ENCODE measurements around the gene PTCHD4.

Gene PTCHD4

GRCh38 chr6:48111143-48111506 is at the start of gene PTCHD4:
Gene PTCHD4 (minus strand): TSS chr6:48111197. CDS start chr6:48068957, 42,240 bp downstream.
- H3K36me3 ChIP-seq = no peaks in the 10 kb centered on the region
- H3K27ac ChIP-seq = no peak within 1 kb of the TSS
- no peaks in the 10 kb centered on the region for H3K4me1 ChIP-seq (ENCODE audit: control insufficient read depth in 1 of 2, insufficient read depth in 1 of 2, low read depth in 1 of 2, low read length in 1 of 2)
- no peaks in the 10 kb centered on the region for H3K27me3 ChIP-seq
- no peaks in the 10 kb centered on the region for H3K9me3 ChIP-seq
- no peak for TF ChIP-seq CTCF (IDR thresholded peaks at IDR 0.05)
- no peak within 1 kb of the TSS for H3K4me3 ChIP-seq (ENCODE audit: low read depth in 1 of 2, low read length in 1 of 2)

- H3K27ac ChIP-seq = no peak overlapping the region
- H3K4me1 ChIP-seq (ENCODE audit: control insufficient read depth in 1 of 2, insufficient read depth in 1 of 2, low read depth in 1 of 2, low read length in 1 of 2) = no peaks in the 10 kb centered on the region
- TF ChIP-seq CTCF (IDR thresholded peaks at IDR 0.05) = no peak
- H3K27me3 ChIP-seq = no peaks in the 10 kb centered on the region
- H3K9me3 ChIP-seq = no peaks in the 10 kb centered on the region
- no peaks in the 10 kb centered on the region for H3K36me3 ChIP-seq
- H3K4me3 ChIP-seq (ENCODE audit: low read depth in 1 of 2, low read length in 1 of 2) = no peak overlapping the region
These were observed 40.1 kb upstream of the PTCHD4 start for GRCh38 chr6:48151142-48151541.

DNA sequence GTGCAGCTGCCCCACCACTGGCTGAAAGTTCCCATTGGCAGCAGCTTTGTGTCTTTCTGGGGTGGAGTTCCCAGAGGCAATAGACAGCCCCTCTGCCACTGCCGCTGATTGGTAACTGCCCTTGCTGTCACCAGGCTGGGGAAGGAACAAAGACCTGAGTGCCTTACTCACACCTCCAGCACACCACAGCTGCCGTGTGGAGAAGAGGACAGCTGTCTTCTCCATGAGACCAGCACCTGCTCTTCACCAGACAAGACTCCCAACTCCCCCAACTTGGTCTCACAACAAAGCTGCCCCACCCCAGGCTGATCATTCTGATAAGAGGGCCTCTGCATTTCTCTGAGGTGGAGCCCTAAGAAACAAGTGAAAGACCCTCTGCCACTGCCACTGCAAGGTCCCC is 39.7 kb upstream of the PTCHD4 start:
- H3K4me1 ChIP-seq (ENCODE audit: control insufficient read depth in 1 of 2, insufficient read depth in 1 of 2, low read depth in 1 of 2, low read length in 1 of 2) = no peaks in the 10 kb centered on the region
- TF ChIP-seq CTCF (IDR thresholded peaks at IDR 0.05) = no peak
- H3K27ac ChIP-seq = no peak overlapping the region
- no peak overlapping the region for H3K4me3 ChIP-seq (ENCODE audit: low read depth in 1 of 2, low read length in 1 of 2)
- no peaks in the 10 kb centered on the region for H3K27me3 ChIP-seq
- no peaks in the 10 kb centered on the region for H3K9me3 ChIP-seq
- no peaks in the 10 kb centered on the region for H3K36me3 ChIP-seq

DNA sequence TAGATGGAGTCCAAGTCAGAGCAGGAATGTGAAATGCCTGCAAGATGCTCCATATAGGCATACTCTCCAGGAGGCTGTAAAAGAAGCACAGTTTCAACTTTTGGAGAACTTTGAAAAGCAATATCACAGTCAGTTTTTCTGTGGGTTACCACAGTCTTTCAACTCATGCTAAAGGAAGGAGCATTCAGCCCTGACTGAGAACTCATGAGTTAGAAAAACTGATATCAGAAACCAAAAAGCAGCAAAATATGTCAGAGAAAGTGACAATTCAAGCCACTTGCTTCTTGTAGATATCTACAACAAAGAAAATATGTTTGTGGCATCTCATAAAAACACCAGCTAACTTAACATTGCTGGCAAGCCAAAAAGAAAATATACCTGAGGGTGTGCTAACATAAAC is 36.1 kb upstream of the PTCHD4 start:
- Histone ChIP-seq H3K4me1 (ENCODE audit: control insufficient read depth in 1 of 2, insufficient read depth in 1 of 2, low read depth in 1 of 2, low read length in 1 of 2) (no peaks in the 10 kb centered on the region), H3K36me3 (no peaks in the 10 kb centered on the region), H3K4me3 (ENCODE audit: low read depth in 1 of 2, low read length in 1 of 2) (no peak overlapping the region), H3K27ac (no peak overlapping the region), H3K9me3 (no peaks in the 10 kb centered on the region), H3K27me3 (no peaks in the 10 kb centered on the region)
- no peak for TF ChIP-seq CTCF (IDR thresholded peaks at IDR 0.05)

DNA sequence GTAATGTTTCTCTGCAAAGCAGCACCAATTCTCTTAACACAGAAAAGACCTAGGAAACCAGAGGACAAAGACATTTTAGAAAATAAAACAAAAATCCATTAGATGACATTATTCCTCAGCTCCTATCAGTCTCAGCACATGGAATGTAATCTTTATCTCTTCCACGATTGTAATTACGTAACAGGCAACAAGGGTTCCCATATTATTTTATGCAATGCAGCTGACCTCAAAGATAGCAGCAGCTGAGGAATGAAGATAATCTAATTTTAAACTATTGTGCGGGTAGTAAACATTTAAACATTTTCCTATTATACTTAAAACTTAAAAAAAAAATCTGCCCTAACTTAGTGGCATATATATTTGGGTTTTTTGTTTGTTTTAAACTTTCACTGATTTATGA is 33.0 kb upstream of the PTCHD4 start:
- no peak overlapping the region for H3K27ac ChIP-seq
- no peaks in the 10 kb centered on the region for H3K36me3 ChIP-seq

More for the DNA sequence above, 33.0 kb upstream of the PTCHD4 start:
- Histone ChIP-seq H3K4me3 (ENCODE audit: low read depth in 1 of 2, low read length in 1 of 2) (no peak overlapping the region), H3K4me1 (ENCODE audit: control insufficient read depth in 1 of 2, insufficient read depth in 1 of 2, low read depth in 1 of 2, low read length in 1 of 2) (no peaks in the 10 kb centered on the region), H3K27me3 (no peaks in the 10 kb centered on the region), H3K9me3 (no peaks in the 10 kb centered on the region)
- no peak for TF ChIP-seq CTCF (IDR thresholded peaks at IDR 0.05)

All from neutrophil (primary cell).